Sigmoid colon (tissue), 4 donors: ENCODE data around the gene INCA1.

Experiments
- CTCF ChIP-seq, 4 experiments: fragments of 450-650 bp in 3 of 4; fragments of 200-600 bp in 1 of 4; IDR thresholded peaks; one replicate each; pipeline ENCODE4 v1.5.1; 2016 to 2019; ENCODE audit warnings: antibody characterized with exemption in 4 of 4, mild to moderate bottlenecking in 3 of 4, moderate library complexity in 2 of 4
- EP300 ChIP-seq, 4 donors: sonication (generic); formaldehyde crosslinking; IDR thresholded peaks; one replicate each; pipeline ENCODE4 v1.6.1; 2017; ENCODE audit warnings: antibody characterized with exemption in 4 of 4
- POLR2A ChIP-seq, 2 donors: fragments of 450-650 bp; IDR thresholded peaks; one replicate each; pipeline ENCODE4 v1.6.1; 2016; ENCODE audit warnings: antibody characterized with exemption in 2 of 2, mild to moderate bottlenecking in 2 of 2, moderate library complexity in 2 of 2
- POLR2AphosphoS5 ChIP-seq, 4 donors: sonication (generic); formaldehyde crosslinking; IDR thresholded peaks; one replicate each; pipeline ENCODE4 v1.6.1; 2017; ENCODE audit warnings: antibody characterized with exemption in 4 of 4

GRCh38 chr17:4938688-4939545 lies 58.4 kb downstream of the INCA1 start:
- no peak for TF ChIP-seq POLR2AphosphoS5 (IDR thresholded peaks at IDR 0.05)
- no peak for TF ChIP-seq CTCF (IDR thresholded peaks at IDR 0.05)
- no peak for TF ChIP-seq POLR2A (IDR thresholded peaks at IDR 0.05)
- no peak for TF ChIP-seq EP300 (IDR thresholded peaks at IDR 0.05)
